ES-I3 (cell line): ENCODE results near the gene MACROD2.

Source experiments
- H3K36me3 ChIP-seq: 2 replicates; pipeline ENCODE4 v1.6.1; 2013; ENCODE audit warnings: mild to moderate bottlenecking, low read length, control low read depth, moderate library complexity; ENCODE audit not compliant: insufficient read depth
- H3K4me1 ChIP-seq: 2 replicates; pipeline ENCODE4 v1.6.1; 2013; ENCODE audit warnings: mild to moderate bottlenecking, control low read depth, low read length; ENCODE audit not compliant: insufficient read depth
- H3K9ac ChIP-seq: 2 replicates; pipeline ENCODE4 v1.6.1; 2013; ENCODE audit warnings: low read depth, mild to moderate bottlenecking, low read length, moderate library complexity
- H3K9me3 ChIP-seq: 2 replicates; pipeline ENCODE4 v1.6.1; 2013; ENCODE audit warnings: mild to moderate bottlenecking, low read length, moderate library complexity; ENCODE audit not compliant: control insufficient read depth, insufficient read depth

Gene MACROD2

DNA sequence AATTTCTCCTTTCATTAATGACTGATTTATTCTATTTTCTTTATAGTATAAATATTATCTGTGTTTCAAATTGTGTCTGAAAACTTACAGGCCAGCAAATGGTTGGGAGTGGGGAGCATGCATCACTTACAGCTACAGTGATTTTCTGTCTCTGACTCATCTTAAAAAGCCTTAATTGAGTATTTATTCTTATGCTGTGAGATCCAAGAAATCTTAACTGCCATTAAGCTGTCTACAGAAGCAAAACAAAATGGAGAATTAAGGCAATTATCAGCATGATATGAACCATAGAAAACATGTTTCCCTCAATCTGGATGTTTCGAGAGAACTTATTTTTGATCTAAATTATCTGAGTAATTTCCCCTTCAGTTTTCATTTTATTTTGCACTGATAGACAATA is 1746.8 kb downstream of the MACROD2 start:
- Histone ChIP-seq H3K9me3 (no peaks in the 10 kb centered on the region; the same call in 1 of the 2 replicates), H3K36me3 (no peaks in the 10 kb centered on the region), H3K4me1 (peaks cover 6% of the 10 kb centered on the region; the same call in 1 of the 2 replicates), H3K9ac (no peak overlapping the region)

GRCh38 chr20:15742627-15743026 is 1747.3 kb downstream of the MACROD2 start:
- no peaks in the 10 kb centered on the region; the same call in 1 of the 2 replicates for H3K9me3 ChIP-seq
- H3K36me3 ChIP-seq: no peaks in the 10 kb centered on the region
- H3K4me1 ChIP-seq: peaks cover 6% of the 10 kb centered on the region; the same call in 1 of the 2 replicates
- H3K9ac ChIP-seq: no peak overlapping the region

DNA sequence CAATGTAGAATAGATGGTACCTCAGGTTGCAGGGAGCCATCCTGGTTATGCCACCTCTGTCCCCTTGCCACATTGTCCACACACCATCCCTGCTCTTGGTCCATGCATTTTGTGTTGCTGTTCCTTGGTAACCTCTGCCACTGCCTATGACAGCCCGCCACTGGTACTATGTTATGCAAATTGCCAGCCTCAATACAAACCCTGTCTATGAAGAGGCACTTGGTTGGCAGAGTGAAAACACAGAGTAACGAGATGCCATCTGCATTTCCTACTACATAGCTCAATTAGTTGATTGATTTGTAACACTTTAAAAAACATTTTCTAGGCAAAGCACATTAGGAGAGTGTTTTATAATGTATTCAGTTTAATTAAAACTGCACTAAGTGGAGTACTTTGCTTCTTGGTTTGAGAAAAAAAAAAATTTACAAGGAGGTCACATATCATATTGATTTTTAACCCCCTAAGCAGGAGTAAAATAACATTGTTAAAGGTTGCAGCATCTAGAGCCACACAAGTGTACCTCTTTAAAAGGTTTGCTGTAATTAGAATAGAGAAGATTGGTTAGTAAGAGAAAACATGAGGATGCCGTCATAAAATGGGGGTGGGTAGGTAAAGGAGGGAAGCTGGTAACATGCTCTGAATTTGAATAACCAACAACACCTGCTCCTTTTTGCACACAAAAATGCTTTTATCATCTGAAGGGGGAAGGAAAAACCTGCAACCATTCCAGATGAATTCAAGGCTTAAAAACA is 1760.9 kb downstream of the MACROD2 start:
- Histone ChIP-seq H3K9me3 (no peaks in the 10 kb centered on the region), H3K9ac (no peak overlapping the region), H3K36me3 (no peaks in the 10 kb centered on the region; the same call in 1 of the 2 replicates), H3K4me1 (no peaks in the 10 kb centered on the region; the same call in 1 of the 2 replicates)

- no peak overlapping the region for H3K9ac ChIP-seq
- H3K4me1 ChIP-seq: no peaks in the 10 kb centered on the region; the same call in 1 of the 2 replicates
- no peaks in the 10 kb centered on the region for H3K36me3 ChIP-seq
- H3K9me3 ChIP-seq: no peaks in the 10 kb centered on the region
These were observed 1761.4 kb downstream of the MACROD2 start for GRCh38 chr20:15756754-15757115.

- Histone ChIP-seq H3K9ac (no peak overlapping the region), H3K9me3 (no peaks in the 10 kb centered on the region), H3K4me1 (no peaks in the 10 kb centered on the region; the same call in 1 of the 2 replicates), H3K36me3 (no peaks in the 10 kb centered on the region)
These were observed 1764.3 kb downstream of the MACROD2 start for GRCh38 chr20:15759594-15759993.

GRCh38 chr20:15760001-15760621 is 1764.8 kb downstream of the MACROD2 start:
- no peaks in the 10 kb centered on the region; the same call in 1 of the 2 replicates for H3K4me1 ChIP-seq
- no peak overlapping the region for H3K9ac ChIP-seq
- H3K9me3 ChIP-seq: no peaks in the 10 kb centered on the region
- H3K36me3 ChIP-seq: no peaks in the 10 kb centered on the region

- H3K9me3 ChIP-seq: no peaks in the 10 kb centered on the region
- no peaks in the 10 kb centered on the region for H3K4me1 ChIP-seq
- H3K36me3 ChIP-seq: no peaks in the 10 kb centered on the region
- no peak overlapping the region for H3K9ac ChIP-seq
These were observed 1768.0 kb downstream of the MACROD2 start for GRCh38 chr20:15763366-15763765.

GRCh38 chr20:15767586-15767985 is 1772.3 kb downstream of the MACROD2 start:
- Histone ChIP-seq H3K9me3 (no peaks in the 10 kb centered on the region), H3K9ac (no peak overlapping the region), H3K4me1 (no peaks in the 10 kb centered on the region), H3K36me3 (no peaks in the 10 kb centered on the region)

- Histone ChIP-seq H3K9me3 (no peaks in the 10 kb centered on the region), H3K4me1 (no peaks in the 10 kb centered on the region), H3K36me3 (no peaks in the 10 kb centered on the region), H3K9ac (no peak overlapping the region)
These were observed 1772.9 kb downstream of the MACROD2 start for GRCh38 chr20:15767999-15768741.

DNA sequence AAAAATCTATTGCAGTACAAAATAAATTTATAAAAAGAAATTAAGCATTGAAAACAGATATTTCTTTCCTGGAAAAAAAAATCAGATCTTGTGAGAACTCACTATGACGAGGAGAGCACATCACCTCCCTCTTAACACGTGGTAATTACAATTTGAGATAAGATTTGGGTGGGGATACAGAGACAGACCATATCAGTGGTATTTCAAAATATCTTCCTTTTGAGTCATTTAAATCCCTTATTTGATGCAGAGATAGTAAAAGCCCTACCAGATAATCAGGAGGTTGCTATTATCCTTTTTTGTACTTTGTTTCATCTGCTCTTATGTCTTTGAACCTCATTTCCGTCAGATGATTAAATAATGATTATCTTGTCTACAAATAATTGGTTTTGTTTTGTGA is 1777.5 kb downstream of the MACROD2 start:
- Histone ChIP-seq H3K36me3 (no peaks in the 10 kb centered on the region), H3K4me1 (peaks cover 10% of the 10 kb centered on the region; the same call in 1 of the 2 replicates), H3K9me3 (no peaks in the 10 kb centered on the region), H3K9ac (no peak overlapping the region)

DNA sequence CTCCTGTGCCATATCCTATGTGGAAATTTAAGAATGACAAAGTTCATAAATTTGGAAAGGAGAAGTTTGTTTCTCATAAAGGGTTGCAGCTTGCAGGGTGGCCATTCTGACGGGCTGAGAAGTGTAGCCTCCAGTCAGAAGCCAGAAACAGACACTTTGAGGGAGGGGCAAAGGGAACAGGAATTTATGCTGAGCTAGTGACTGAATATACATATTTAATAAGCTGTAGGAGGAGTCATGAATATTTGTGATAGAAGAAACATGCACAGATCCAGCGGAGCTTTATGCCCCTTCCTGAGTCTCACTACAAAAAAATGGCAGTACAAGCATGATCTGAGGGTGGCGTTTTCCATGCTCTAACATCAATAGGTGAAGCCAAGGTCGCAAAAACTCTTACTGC is 1779.6 kb downstream of the MACROD2 start:
- no peak overlapping the region for H3K9ac ChIP-seq

DNA sequence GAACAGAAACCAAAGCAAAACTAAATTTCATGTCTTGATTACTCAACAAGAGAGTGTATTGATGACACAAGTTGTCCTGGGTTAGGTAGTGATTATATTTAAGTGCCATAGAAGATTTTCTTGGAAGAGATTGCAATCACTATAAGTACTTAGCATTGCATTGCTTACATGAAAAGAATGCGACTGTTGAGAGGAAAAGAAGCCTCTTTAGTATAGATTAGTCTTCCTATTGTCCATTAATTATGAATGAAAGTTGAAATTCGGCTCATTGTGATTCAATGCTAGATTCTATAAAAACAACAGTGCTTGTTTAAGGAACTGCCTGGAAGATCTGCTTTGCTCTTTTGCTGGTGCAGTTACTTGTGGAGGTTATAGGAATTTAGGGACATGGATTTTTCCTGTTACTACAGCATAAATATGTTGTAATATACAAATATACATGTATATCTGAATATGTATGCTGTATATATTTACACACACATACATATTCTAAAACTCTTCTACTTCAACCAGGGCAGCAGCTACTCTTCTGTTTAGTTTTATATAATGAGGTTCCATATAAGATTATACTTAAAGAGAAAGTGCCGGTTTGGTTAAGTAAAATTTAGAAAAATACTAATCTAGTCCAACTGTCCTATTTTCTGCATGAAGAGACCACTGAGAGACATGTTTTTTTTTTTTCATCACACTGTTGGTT is 1781.6 kb downstream of the MACROD2 start:
- H3K9ac ChIP-seq: no peak overlapping the region
- no peaks in the 10 kb centered on the region for H3K36me3 ChIP-seq
- no peaks in the 10 kb centered on the region for H3K9me3 ChIP-seq
- H3K4me1 ChIP-seq: peaks cover 10% of the 10 kb centered on the region; the same call in 1 of the 2 replicates

More for the DNA sequence above, 1779.6 kb downstream of the MACROD2 start:
- H3K9me3 ChIP-seq: no peaks in the 10 kb centered on the region
- H3K4me1 ChIP-seq: peaks cover 10% of the 10 kb centered on the region; the same call in 1 of the 2 replicates
- no peaks in the 10 kb centered on the region for H3K36me3 ChIP-seq

DNA sequence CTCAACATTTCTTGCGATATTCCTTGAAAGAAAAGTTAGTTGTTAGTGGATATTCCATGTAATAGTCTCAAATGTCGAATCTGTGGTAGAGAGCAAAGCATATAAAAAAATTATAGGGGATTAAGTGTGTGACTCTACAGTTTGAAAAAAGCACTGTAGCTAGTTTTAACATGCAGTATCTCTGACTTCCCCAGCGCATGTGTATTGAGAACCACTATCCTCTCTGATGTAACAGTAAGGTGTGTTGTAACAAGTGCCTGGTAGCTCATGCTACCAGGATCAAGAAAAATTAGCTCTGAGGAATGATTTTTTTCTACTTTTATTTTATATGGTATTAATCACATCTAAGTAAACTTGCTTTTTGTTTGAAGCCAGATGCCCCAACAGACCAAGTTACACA is 1788.7 kb downstream of the MACROD2 start:
- H3K9ac ChIP-seq: no peak overlapping the region
- H3K36me3 ChIP-seq: no peaks in the 10 kb centered on the region
- peaks cover 15% of the 10 kb centered on the region for H3K4me1 ChIP-seq
- H3K9me3 ChIP-seq: no peaks in the 10 kb centered on the region

GRCh38 chr20:15789079-15789478 is 1793.8 kb downstream of the MACROD2 start:
- H3K9me3 ChIP-seq: no peaks in the 10 kb centered on the region

More at GRCh38 chr20:15789079-15789478, 1793.8 kb downstream of the MACROD2 start:
- Histone ChIP-seq H3K9ac (no peak overlapping the region), H3K4me1 (peaks cover 15% of the 10 kb centered on the region), H3K36me3 (no peaks in the 10 kb centered on the region)
